Activated CD4-positive, alpha-beta T cell treated with anti-CD3 and anti-CD28 coated beads, Interleukin-2, amount 10 ng/mL, durations not matched to agents 24 days and 14 days (primary cell): ENCODE results near the gene BCAP31. TPM values are rescaled to one million over a fixed set of nuclear protein-coding genes. Genes with fewer than 3 reads are reported as not detected.
"Not testable (repeated sequence)": the region's sequence is repeated elsewhere in the genome, so short reads cannot be mapped to it uniquely, and the experiment has no call there.

Experiments
- DNase-seq: peaks from one replicate; pipeline ENCODE4 v3.0.0; 2022
- H3K27ac Mint-ChIP-seq: one replicate; pipeline ENCODE4 v1.8.0; 2022; ENCODE audit warnings: mild to moderate bottlenecking, mixed read lengths
- H3K27me3 Mint-ChIP-seq: one replicate; pipeline ENCODE4 v1.8.0; 2022; ENCODE audit warnings: mixed read lengths
- H3K36me3 Mint-ChIP-seq: one replicate; pipeline ENCODE4 v1.8.0; 2022; ENCODE audit warnings: low read depth, mild to moderate bottlenecking, mixed read lengths
- H3K4me1 Mint-ChIP-seq: one replicate; pipeline ENCODE4 v1.8.0; 2021; ENCODE audit warnings: mixed read lengths
- H3K4me3 Mint-ChIP-seq: one replicate; pipeline ENCODE4 v1.8.0; 2022; ENCODE audit warnings: mild to moderate bottlenecking, moderate library complexity, mixed read lengths
- H3K9me3 Mint-ChIP-seq: one replicate; pipeline ENCODE4 v1.8.0; 2021; ENCODE audit warnings: mixed read lengths
- intact Hi-C: fragments of 100-400 bp; cut with micrococcal nuclease; formaldehyde crosslinking; loops from one replicate; pipeline ENCODE4 v1.15.1; 2023
- total RNA-seq: library from RNA; stranded (reverse); gene quantifications from 2 replicates; pipeline ENCODE4 v1.2.3, GENCODE V29; 2022

BCAP31 gene
- total RNA-seq, 1 donor from 2014 or later = 157 TPM

GRCh38 chrX:153685751-153686696 lies 38.2 kb downstream of the BCAP31 start:
- Mint-ChIP-seq H3K36me3 (no peaks in the 10 kb centered on the region), H3K4me3 (no peak overlapping the region), H3K4me1 (no peaks in the 10 kb centered on the region), H3K27ac (no peak overlapping the region), H3K9me3 (no peaks in the 10 kb centered on the region), H3K27me3 (peaks cover 19% of the 10 kb centered on the region)
- intact Hi-C loops = loop anchor here (5.0 kb wide), 1 partner anchor 36 kb away; the partner anchor contains the start of genes ABCD1 and BCAP31
- DNase-seq = no peak

- H3K36me3 Mint-ChIP-seq = no peaks in the 10 kb centered on the region
Observed at GRCh38 chrX:153685156-153685536, 39.0 kb downstream of the BCAP31 start.

GRCh38 chrX:153684467-153685155 lies 39.6 kb downstream of the BCAP31 start:
- Mint-ChIP-seq H3K36me3 (no peaks in the 10 kb centered on the region), H3K9me3 (no peaks in the 10 kb centered on the region), H3K4me1 (no peaks in the 10 kb centered on the region), H3K27me3 (peaks cover 15% of the 10 kb centered on the region), H3K4me3 (no peak overlapping the region), H3K27ac (no peak overlapping the region)
- intact Hi-C loops = loop anchor here (5.0 kb wide), 1 partner anchor 38 kb away; the partner anchor contains the start of genes ABCD1 and BCAP31
- DNase-seq = no peak

More at GRCh38 chrX:153685156-153685536, 39.0 kb downstream of the BCAP31 start:
- Mint-ChIP-seq H3K4me3 (no peak overlapping the region), H3K9me3 (no peaks in the 10 kb centered on the region), H3K27me3 (peaks cover 17% of the 10 kb centered on the region), H3K27ac (no peak overlapping the region), H3K4me1 (no peaks in the 10 kb centered on the region)
- intact Hi-C loops = loop anchor here (5.0 kb wide), 1 partner anchor 37 kb away; the partner anchor contains the start of genes ABCD1 and BCAP31
- DNase-seq = no peak

- H3K36me3 Mint-ChIP-seq, intact Hi-C loops, H3K4me1 Mint-ChIP-seq, H3K9me3 Mint-ChIP-seq, DNase-seq, H3K27ac Mint-ChIP-seq, H3K4me3 Mint-ChIP-seq: not testable (repeated sequence)
- H3K27me3 Mint-ChIP-seq = peaks cover 17% of the 10 kb centered on the region
Observed at GRCh38 chrX:153683486-153683885, 40.7 kb downstream of the BCAP31 start.

GRCh38 chrX:153681175-153681574 lies 43.0 kb downstream of the BCAP31 start:
- intact Hi-C loops = no loop called here
- Mint-ChIP-seq H3K4me3 (no peak overlapping the region), H3K27ac (no peak overlapping the region), H3K4me1 (no peaks in the 10 kb centered on the region), H3K36me3 (no peaks in the 10 kb centered on the region), H3K9me3 (no peaks in the 10 kb centered on the region), H3K27me3 (peaks cover 16% of the 10 kb centered on the region)
- no peak for DNase-seq

- no peaks in the 10 kb centered on the region for H3K9me3 Mint-ChIP-seq
Observed at GRCh38 chrX:153674219-153674851, 49.9 kb downstream of the BCAP31 start.

GRCh38 chrX:153673428-153674218 lies 50.6 kb downstream of the BCAP31 start, which contains the start of gene PNCK:
Gene PNCK (minus strand): TSS chrX:153673813. CDS start chrX:153673076, 737 bp downstream.
- Mint-ChIP-seq H3K4me1 (peaks cover 2% of the 10 kb centered on the region), H3K4me3 (peak within 1 kb of the TSS; percentile 54), H3K9me3 (no peaks in the 10 kb centered on the region), H3K36me3 (no peaks in the 10 kb centered on the region), H3K27me3 (peaks cover 27% of the 10 kb centered on the region), H3K27ac (no peak within 1 kb of the TSS)
- intact Hi-C loops = no loop called here
- DNase-seq = no peak

More at GRCh38 chrX:153674219-153674851, 49.9 kb downstream of the BCAP31 start:
- DNase-seq = no peak
- intact Hi-C loops = no loop called here
- Mint-ChIP-seq H3K4me1 (peaks cover 2% of the 10 kb centered on the region), H3K4me3 (peak overlapping the region; percentile 54), H3K36me3 (no peaks in the 10 kb centered on the region), H3K27me3 (peaks cover 29% of the 10 kb centered on the region), H3K27ac (no peak overlapping the region)

- Mint-ChIP-seq H3K4me1 (peaks cover 6% of the 10 kb centered on the region), H3K4me3 (peak overlapping the region; percentile 26), H3K9me3 (no peaks in the 10 kb centered on the region), H3K27me3 (peaks cover 25% of the 10 kb centered on the region), H3K27ac (no peak overlapping the region), H3K36me3 (no peaks in the 10 kb centered on the region)
- DNase-seq = no peak
- intact Hi-C loops = no loop called here
Observed at GRCh38 chrX:153672531-153673427, 51.4 kb downstream of the BCAP31 start.

- Mint-ChIP-seq H3K27me3 (peaks cover 26% of the 10 kb centered on the region), H3K36me3 (no peaks in the 10 kb centered on the region), H3K9me3 (no peaks in the 10 kb centered on the region), H3K4me1 (peaks cover 10% of the 10 kb centered on the region), H3K4me3 (no peak overlapping the region), H3K27ac (no peak overlapping the region)
- DNase-seq = no peak
- intact Hi-C loops = no loop called here
Observed at GRCh38 chrX:153671589-153672530, 52.3 kb downstream of the BCAP31 start.

- Mint-ChIP-seq H3K36me3 (no peaks in the 10 kb centered on the region), H3K4me1 (peaks cover 10% of the 10 kb centered on the region), H3K4me3 (no peak overlapping the region), H3K9me3 (no peaks in the 10 kb centered on the region), H3K27me3 (peaks cover 25% of the 10 kb centered on the region), H3K27ac (no peak overlapping the region)
- no peak for DNase-seq
- intact Hi-C loops = no loop called here
Observed at GRCh38 chrX:153670748-153671588, 53.2 kb downstream of the BCAP31 start.
